Ovary (tissue), 3 donors: ENCODE data around the gene PPDPF.

Source experiments
- CTCF ChIP-seq, 3 donors: fragments of 450-650 bp in 2 of 3; fragments of 200-600 bp in 1 of 3; IDR thresholded peaks; one replicate each; pipeline versions ENCODE4 v1.5.1 to v1.8.0; 2016 to 2022; ENCODE audit warnings: antibody characterized with exemption in 3 of 3, mild to moderate bottlenecking in 1 of 3
- EP300 ChIP-seq: sonication (generic); formaldehyde crosslinking; IDR thresholded peaks from one replicate; pipeline ENCODE4 v1.6.1; 2017; ENCODE audit warnings: antibody characterized with exemption
- POLR2A ChIP-seq: fragments of 450-650 bp; IDR thresholded peaks from one replicate; pipeline ENCODE4 v1.6.1; 2017; ENCODE audit warnings: antibody characterized with exemption, mild to moderate bottlenecking, moderate library complexity
- donor health status: DM: no; HTN: no; CAD: no.

- TF ChIP-seq POLR2A, result no peak
- TF ChIP-seq CTCF (IDR thresholded peaks at IDR 0.05), result no peak
- no peak for TF ChIP-seq EP300
These were observed 22.3 kb upstream of the PPDPF start for GRCh38 chr20:63497946-63498935.
